ENCODE data around the gene TNFRSF21.
A peak's percentile ranks its signal among the peaks of the same experiment; 100 is the strongest.
"Not testable (repeated sequence)": the region's sequence is repeated elsewhere in the genome, so short reads cannot be mapped to it uniquely, and the experiment has no call there.

The TNFRSF21 gene

GRCh38 chr6:47247227-47247797 lies 62.4 kb downstream of the TNFRSF21 start:
- no peak for DNase-seq

GRCh38 chr6:47246551-47246950 lies 63.2 kb downstream of the TNFRSF21 start:
- no peak for DNase-seq

- DNase-seq: no peak
These were observed 63.8 kb downstream of the TNFRSF21 start for GRCh38 chr6:47245745-47246371.

- DNase-seq: peak; percentile 26
These were observed 67.0 kb downstream of the TNFRSF21 start for GRCh38 chr6:47242483-47243386.

GRCh38 chr6:47241742-47242482 lies 67.8 kb downstream of the TNFRSF21 start:
- no peak for DNase-seq

GRCh38 chr6:47240277-47240890 lies 69.3 kb downstream of the TNFRSF21 start:
- DNase-seq: no peak

- DNase-seq: no peak
These were observed 70.2 kb downstream of the TNFRSF21 start for GRCh38 chr6:47239546-47239945.

- DNase-seq: no peak
These were observed 71.2 kb downstream of the TNFRSF21 start for GRCh38 chr6:47238456-47238995.

- no peak for DNase-seq
These were observed 72.5 kb downstream of the TNFRSF21 start for GRCh38 chr6:47237196-47237595.

GRCh38 chr6:47235964-47236760 lies 73.5 kb downstream of the TNFRSF21 start:
- no peak for DNase-seq

GRCh38 chr6:47235421-47235820 lies 74.3 kb downstream of the TNFRSF21 start:
- DNase-seq: no peak

GRCh38 chr6:47234266-47234933 lies 75.3 kb downstream of the TNFRSF21 start:
- no peak for DNase-seq

GRCh38 chr6:47231151-47231550 lies 78.6 kb downstream of the TNFRSF21 start:
- no peak for DNase-seq

GRCh38 chr6:47230579-47230978 lies 79.1 kb downstream of the TNFRSF21 start:
- no peak for DNase-seq

GRCh38 chr6:47229255-47229654 lies 80.5 kb downstream of the TNFRSF21 start:
- no peak for DNase-seq

GRCh38 chr6:47228093-47228492 lies 81.6 kb downstream of the TNFRSF21 start:
- not testable (repeated sequence) for DNase-seq

- not testable (repeated sequence) for DNase-seq
These were observed 86.5 kb downstream of the TNFRSF21 start for GRCh38 chr6:47223251-47223650.

GRCh38 chr6:47221565-47221964 lies 88.1 kb downstream of the TNFRSF21 start:
- DNase-seq: no peak

- DNase-seq: no peak
These were observed 100.1 kb downstream of the TNFRSF21 start for GRCh38 chr6:47209632-47210031.

- no peak for DNase-seq
These were observed 102.4 kb downstream of the TNFRSF21 start for GRCh38 chr6:47207261-47207660.

- DNase-seq: no peak
These were observed 103.1 kb downstream of the TNFRSF21 start for GRCh38 chr6:47206626-47207025.
